AG04449 (cell line): ENCODE data around the gene STK11.

Experiments used
- CTCF ChIA-PET: fragments of 350-600 bp; formaldehyde crosslinking; extraction: SDS; loops from one replicate; lab custom pipeline; 2021; ENCODE audit warnings: antibody characterized with exemption; lab: Yijun Ruan, JAX
- POLR2A ChIA-PET: fragments of 400-600, 350-600 bp; formaldehyde crosslinking; extraction: SDS; loops from one replicate; lab custom pipeline; 2020; ENCODE audit warnings: antibody characterized with exemption, inconsistent platforms; lab: Yijun Ruan, JAX
- DNase-seq: peaks from one replicate; pipeline ENCODE4 v3.0.0-alpha.2; 2010; ENCODE audit warnings: low read depth, low spot score
- H3K4me3 ChIP-seq: 2 replicates; pipeline ENCODE4 v1.5.1; 2011; ENCODE audit warnings: low read depth, mild to moderate bottlenecking, control low read depth, low read length
- TF ChIP-seq, protein P1 (sequence below): IDR thresholded peaks from one replicate; pipeline ENCODE4 v1.5.1; 2011; ENCODE audit warnings: mild to moderate bottlenecking, moderate library complexity, low read length, control low read depth, inconsistent platforms; ENCODE audit not compliant: insufficient read depth; ENCODE audit errors: missing control alignments

Gene STK11

DNA sequence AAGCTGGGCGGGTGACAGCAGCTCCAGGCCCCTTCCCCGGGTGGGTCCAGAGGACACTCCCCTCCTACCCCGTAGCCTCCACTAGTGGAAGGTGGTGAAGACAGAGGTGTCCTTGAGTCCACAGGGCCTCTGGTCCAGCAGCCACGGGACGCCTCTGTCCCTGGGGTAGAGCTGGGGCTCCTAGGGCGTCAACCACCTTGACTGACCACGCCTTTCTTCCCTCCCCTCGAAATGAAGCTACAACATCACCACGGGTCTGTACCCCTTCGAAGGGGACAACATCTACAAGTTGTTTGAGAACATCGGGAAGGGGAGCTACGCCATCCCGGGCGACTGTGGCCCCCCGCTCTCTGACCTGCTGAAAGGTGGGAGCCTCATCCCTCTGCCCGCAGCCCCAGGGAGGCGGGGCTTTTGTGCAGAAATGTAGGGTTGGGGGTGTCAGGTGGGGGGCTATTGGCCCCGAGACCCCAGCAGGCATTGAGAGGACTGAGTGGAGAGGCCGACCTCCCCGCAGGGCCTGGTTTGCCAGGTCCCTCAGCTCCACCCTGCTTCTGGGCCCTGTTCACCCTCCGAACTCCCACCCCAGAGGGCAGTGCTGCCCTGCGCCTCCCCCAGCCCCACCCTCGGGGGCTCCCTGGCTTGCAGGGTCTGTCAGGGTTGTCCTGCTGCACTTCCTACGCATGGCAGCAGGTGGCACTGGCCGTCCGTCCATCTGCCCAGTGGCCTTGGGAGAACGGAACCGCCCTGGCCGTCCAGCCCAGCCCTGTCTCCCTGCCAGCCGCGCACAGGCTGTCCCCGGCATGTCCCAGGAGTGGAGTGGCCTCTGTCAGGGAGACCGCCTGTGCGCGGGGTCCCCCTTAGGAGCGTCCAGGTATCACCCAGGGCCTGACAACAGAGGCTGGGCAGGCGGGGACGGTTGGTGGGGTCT, 15.7 kb downstream of the STK11 start:
- CTCF ChIA-PET, result interaction anchor here (0.7 to 2.7 kb wide), 9 partner anchors 7 to 156 kb away, joined by 3 to 16 read pairs (median 4); partner anchors contain the start of gene ATP5F1D
- no peak for DNase-seq
- POLR2A ChIA-PET, result no interaction called here
- TF ChIP-seq, protein P1, sequence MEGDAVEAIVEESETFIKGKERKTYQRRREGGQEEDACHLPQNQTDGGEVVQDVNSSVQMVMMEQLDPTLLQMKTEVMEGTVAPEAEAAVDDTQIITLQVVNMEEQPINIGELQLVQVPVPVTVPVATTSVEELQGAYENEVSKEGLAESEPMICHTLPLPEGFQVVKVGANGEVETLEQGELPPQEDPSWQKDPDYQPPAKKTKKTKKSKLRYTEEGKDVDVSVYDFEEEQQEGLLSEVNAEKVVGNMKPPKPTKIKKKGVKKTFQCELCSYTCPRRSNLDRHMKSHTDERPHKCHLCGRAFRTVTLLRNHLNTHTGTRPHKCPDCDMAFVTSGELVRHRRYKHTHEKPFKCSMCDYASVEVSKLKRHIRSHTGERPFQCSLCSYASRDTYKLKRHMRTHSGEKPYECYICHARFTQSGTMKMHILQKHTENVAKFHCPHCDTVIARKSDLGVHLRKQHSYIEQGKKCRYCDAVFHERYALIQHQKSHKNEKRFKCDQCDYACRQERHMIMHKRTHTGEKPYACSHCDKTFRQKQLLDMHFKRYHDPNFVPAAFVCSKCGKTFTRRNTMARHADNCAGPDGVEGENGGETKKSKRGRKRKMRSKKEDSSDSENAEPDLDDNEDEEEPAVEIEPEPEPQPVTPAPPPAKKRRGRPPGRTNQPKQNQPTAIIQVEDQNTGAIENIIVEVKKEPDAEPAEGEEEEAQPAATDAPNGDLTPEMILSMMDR, result peak; percentile 77
- no peak overlapping the region for H3K4me3 ChIP-seq

DNA sequence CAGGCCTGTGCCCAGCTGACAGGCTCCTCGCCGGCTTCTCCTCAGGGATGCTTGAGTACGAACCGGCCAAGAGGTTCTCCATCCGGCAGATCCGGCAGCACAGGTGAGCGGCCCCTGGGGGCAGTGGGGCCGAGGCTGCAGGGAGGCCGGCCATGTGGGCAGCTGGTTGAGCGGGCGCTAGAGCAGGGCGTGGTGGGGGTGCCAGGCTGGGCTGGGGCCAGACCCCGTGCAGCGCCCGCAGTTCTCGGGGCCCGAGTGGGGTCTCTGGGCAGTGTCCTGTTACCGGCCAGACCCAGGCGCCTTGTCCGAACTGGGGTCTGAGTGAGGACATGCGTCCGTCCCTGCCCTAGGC, 16.3 kb downstream of the STK11 start:
- ChIA-PET CTCF (interaction anchor here (1.2 to 2.7 kb wide), 4 partner anchors 8 to 157 kb away, joined by 4 to 17 read pairs (median 14); partner anchors contain the start of genes ATP5F1D and CBARP), POLR2A (no interaction called here)
- TF ChIP-seq, protein P1, result no peak
- H3K4me3 ChIP-seq, result no peak overlapping the region
- DNase-seq, result no peak

DNA sequence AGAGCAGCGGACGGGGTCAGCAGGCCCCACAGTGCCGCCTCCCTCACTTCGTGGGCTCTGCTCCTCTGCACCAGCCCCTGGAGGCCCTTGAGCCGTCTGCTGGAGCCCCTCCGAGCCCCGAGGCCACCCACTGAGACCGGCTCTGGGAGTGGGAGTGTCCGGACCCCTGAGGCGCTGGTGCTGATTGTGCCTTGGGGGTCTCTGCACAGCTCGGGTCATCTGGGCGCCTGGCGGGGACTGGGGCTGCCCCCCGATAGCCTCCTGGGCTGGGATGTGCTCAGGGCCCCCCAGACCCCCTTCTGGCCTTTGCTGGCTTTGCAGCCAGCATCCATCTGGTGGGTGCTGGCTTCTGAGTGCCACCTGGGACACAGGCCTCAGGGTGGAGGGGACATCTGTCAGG, 16.8 kb downstream of the STK11 start:
- CTCF ChIA-PET, result interaction anchor here (0.6 to 2.7 kb wide), 6 partner anchors 8 to 157 kb away, joined by 3 to 17 read pairs (median 10); partner anchors contain the start of genes ATP5F1D and CBARP

DNA sequence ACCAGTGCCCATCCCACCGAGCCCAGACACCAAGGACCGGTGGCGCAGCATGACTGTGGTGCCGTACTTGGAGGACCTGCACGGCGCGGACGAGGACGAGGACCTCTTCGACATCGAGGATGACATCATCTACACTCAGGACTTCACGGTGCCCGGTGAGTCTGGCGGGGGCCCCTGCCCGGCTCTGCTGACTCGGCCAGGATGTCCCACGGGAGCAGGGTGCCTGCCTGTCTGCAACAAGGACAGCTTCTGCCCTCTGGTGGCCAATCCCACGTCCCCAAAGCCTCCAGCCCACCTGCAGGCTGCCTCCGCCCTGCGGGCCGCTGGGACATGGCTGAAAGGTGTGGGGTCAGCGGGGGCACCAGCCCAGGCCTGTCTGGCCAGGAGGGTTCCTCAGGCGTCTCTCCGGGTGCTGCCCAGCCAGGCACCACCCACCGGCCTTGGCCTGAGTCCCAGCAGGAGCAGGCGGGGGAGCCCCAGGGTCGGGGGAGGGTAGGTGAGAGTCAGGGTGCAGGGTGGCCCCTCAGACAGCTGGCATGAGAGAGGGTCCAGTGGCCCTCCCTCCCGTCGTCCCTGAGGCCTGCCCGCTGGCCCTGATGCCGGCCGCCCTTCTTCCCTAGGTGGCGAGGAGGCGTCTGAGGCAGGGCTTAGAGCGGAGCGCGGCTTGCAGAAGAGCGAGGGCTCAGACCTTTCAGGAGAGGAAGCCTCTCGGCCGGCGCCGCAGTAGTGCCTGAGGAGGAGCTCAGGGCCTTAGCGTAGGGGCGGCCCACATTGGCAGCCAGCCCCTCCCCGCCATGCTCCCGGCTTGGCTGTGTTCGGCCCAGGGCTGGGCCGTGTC, 17.7 kb downstream of the STK11 start:
- DNase-seq, result no peak
- ChIA-PET POLR2A (no interaction called here), CTCF (interaction anchor here (0.6 to 2.7 kb wide), 6 partner anchors 9 to 158 kb away, joined by 3 to 17 read pairs (median 10); partner anchors contain the start of genes ATP5F1D and CBARP)
- H3K4me3 ChIP-seq, result no peak overlapping the region
- TF ChIP-seq, protein P1, result peak; percentile 57

More for the DNA sequence above, 16.8 kb downstream of the STK11 start:
- POLR2A ChIA-PET, result no interaction called here
- TF ChIP-seq, protein P1, result no peak
- no peak for DNase-seq
- H3K4me3 ChIP-seq, result no peak overlapping the region

DNA sequence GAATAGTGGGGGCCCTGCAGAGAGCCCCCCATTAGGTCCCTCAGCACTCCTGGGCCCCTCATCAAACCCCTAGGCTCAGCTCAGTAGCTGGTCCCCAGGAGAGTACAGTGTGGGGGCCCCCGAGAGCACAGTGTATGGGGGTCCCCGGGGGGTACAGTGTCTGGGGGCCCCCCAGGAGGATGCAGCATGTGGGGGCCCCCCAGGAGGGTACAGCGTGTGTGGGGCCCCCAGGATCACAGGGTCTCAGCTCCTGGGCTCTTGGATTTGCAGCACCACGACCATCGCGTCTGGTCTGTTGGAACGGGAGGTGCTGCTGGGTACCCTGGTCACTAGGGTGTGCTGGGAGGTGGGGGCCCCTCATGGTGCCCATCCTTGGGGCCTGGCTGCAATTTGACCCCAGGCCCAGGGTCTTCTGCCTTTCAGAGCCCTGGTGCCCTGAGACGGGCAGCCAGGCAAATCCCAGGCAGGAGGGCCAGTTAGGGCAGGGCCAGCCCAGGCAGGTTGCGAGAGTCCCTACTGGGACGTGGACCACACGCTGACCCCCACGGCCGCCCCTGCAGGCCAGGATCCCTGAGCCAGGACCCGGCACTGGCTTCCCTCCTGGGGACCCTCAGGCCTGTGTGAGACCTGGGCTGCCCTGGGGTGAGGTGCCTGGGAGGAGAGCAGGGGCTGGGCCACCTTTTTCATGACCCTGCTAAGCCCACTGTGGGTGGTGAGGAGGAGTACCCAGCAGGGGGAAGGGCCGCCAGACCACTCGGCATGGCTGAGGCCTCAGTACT, 18.7 kb downstream of the STK11 start:
- POLR2A ChIA-PET, result interaction anchor here (1.4 kb wide), 1 partner anchor 10 kb away, joined by 5 read pairs; no protein-coding TSS in a partner anchor
- CTCF ChIA-PET, result interaction anchor here (2.0 to 2.4 kb wide), 3 partner anchors 10 to 16 kb away, joined by 7 to 17 read pairs (median 12); partner anchors contain the start of genes ATP5F1D and CBARP
- TF ChIP-seq, protein P1, result no peak

More for the DNA sequence above, 18.7 kb downstream of the STK11 start:
- DNase-seq, result no peak
- H3K4me3 ChIP-seq, result no peak overlapping the region
